Measurements from ENCODE around the gene CCDC85B. TPM values are rescaled to one million over a fixed set of nuclear protein-coding genes. Genes with fewer than 3 reads are reported as not detected.

Gene CCDC85B
- total and polyA plus RNA-seq, 2 of the 13 experiments (the other 11 are each of a cell fraction or from before 2014, with no cell fraction given) = 8.2 to 19.5 TPM

DNA sequence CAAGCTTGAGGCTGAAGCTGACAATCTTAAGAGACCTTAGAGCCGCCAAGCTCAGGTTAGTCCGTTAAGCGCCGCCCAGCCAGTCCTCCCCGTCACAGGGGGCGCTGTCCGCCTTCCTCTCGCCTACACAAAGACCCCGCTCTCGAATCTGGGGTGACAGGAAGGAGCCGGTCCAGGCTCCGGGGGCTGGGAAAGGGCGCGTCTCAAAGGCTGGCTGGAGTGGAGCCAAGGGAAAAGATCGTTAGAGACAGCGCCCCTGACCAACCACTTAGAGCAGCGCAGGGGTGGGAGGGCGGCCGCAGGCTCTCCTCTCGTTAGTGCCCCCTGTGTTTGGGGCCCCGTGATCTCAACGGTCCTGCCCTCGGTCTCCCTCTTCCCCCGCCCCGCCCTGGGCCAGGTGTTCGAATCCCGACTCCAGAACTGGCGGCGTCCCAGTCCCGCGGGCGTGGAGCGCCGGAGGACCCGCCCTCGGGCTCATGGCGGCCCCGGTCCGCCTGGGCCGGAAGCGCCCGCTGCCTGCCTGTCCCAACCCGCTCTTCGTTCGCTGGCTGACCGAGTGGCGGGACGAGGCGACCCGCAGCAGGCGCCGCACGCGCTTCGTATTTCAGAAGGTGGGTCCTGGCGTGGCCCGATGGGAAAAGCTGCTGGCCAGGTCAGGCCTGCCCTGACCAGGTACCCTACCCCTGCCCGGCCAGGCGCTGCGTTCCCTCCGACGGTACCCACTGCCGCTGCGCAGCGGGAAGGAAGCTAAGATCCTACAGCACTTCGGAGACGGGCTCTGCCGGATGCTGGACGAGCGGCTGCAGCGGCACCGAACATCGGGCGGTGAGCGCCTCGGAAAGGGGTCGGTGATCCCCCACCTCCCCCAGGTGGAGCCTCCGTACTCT, 30.0 kb upstream of the CCDC85B start, which contains the start of gene MUS81 (continued):
- TF ChIP-seq, protein P1, sequence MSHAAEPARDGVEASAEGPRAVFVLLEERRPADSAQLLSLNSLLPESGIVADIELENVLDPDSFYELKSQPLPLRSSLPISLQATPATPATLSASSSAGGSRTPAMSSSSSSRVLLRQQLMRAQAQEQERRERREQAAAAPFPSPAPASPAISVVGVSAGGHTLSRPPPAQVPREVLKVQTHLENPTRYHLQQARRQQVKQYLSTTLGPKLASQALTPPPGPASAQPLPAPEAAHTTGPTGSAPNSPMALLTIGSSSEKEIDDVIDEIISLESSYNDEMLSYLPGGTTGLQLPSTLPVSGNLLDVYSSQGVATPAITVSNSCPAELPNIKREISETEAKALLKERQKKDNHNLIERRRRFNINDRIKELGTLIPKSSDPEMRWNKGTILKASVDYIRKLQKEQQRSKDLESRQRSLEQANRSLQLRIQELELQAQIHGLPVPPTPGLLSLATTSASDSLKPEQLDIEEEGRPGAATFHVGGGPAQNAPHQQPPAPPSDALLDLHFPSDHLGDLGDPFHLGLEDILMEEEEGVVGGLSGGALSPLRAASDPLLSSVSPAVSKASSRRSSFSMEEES (CRISPR knock-in tag; IDR thresholded peaks at IDR 0.05) = no peak; the same call in none of the 2 replicates
- TF ChIP-seq, protein P2, sequence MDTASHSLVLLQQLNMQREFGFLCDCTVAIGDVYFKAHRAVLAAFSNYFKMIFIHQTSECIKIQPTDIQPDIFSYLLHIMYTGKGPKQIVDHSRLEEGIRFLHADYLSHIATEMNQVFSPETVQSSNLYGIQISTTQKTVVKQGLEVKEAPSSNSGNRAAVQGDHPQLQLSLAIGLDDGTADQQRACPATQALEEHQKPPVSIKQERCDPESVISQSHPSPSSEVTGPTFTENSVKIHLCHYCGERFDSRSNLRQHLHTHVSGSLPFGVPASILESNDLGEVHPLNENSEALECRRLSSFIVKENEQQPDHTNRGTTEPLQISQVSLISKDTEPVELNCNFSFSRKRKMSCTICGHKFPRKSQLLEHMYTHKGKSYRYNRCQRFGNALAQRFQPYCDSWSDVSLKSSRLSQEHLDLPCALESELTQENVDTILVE (CRISPR knock-in tag; IDR thresholded peaks at IDR 0.05) = peak; percentile 91
- TF ChIP-seq ZNF558 (CRISPR knock-in tag; IDR thresholded peaks at IDR 0.05; ENCODE audit: borderline replicate concordance) (peak; percentile 83; the same call in 1 of the 2 replicates), ZBTB20 (CRISPR knock-in tag; IDR thresholded peaks at IDR 0.05; ENCODE audit: borderline replicate concordance, low read depth) (peak; percentile 41; the same call in 1 of the 2 replicates), ZNF747 (CRISPR knock-in tag; IDR thresholded peaks at IDR 0.05; ENCODE audit: borderline replicate concordance) (peak; percentile 29), ZNF207 (IDR thresholded peaks at IDR 0.05; ENCODE audit: borderline replicate concordance) (no peak), PITX1 (CRISPR knock-in tag; IDR thresholded peaks at IDR 0.05) (peak; percentile 61; the same call in 1 of the 2 replicates), NRL (CRISPR knock-in tag; IDR thresholded peaks at IDR 0.05; ENCODE audit: borderline replicate concordance) (0 out of 2 replicates have a peak, but pooled peaks have one; percentile 57), ZNF724P (CRISPR knock-in tag; IDR thresholded peaks at IDR 0.05; ENCODE audit: borderline replicate concordance) (0 out of 2 replicates have a peak, but pooled peaks have one; percentile 32), NFE2L1 (CRISPR knock-in tag; IDR thresholded peaks at IDR 0.05; ENCODE audit: borderline replicate concordance) (no peak), PAF1 (CRISPR knock-in tag; IDR thresholded peaks at IDR 0.05) (no peak)
- TF ChIP-seq, protein P3, sequence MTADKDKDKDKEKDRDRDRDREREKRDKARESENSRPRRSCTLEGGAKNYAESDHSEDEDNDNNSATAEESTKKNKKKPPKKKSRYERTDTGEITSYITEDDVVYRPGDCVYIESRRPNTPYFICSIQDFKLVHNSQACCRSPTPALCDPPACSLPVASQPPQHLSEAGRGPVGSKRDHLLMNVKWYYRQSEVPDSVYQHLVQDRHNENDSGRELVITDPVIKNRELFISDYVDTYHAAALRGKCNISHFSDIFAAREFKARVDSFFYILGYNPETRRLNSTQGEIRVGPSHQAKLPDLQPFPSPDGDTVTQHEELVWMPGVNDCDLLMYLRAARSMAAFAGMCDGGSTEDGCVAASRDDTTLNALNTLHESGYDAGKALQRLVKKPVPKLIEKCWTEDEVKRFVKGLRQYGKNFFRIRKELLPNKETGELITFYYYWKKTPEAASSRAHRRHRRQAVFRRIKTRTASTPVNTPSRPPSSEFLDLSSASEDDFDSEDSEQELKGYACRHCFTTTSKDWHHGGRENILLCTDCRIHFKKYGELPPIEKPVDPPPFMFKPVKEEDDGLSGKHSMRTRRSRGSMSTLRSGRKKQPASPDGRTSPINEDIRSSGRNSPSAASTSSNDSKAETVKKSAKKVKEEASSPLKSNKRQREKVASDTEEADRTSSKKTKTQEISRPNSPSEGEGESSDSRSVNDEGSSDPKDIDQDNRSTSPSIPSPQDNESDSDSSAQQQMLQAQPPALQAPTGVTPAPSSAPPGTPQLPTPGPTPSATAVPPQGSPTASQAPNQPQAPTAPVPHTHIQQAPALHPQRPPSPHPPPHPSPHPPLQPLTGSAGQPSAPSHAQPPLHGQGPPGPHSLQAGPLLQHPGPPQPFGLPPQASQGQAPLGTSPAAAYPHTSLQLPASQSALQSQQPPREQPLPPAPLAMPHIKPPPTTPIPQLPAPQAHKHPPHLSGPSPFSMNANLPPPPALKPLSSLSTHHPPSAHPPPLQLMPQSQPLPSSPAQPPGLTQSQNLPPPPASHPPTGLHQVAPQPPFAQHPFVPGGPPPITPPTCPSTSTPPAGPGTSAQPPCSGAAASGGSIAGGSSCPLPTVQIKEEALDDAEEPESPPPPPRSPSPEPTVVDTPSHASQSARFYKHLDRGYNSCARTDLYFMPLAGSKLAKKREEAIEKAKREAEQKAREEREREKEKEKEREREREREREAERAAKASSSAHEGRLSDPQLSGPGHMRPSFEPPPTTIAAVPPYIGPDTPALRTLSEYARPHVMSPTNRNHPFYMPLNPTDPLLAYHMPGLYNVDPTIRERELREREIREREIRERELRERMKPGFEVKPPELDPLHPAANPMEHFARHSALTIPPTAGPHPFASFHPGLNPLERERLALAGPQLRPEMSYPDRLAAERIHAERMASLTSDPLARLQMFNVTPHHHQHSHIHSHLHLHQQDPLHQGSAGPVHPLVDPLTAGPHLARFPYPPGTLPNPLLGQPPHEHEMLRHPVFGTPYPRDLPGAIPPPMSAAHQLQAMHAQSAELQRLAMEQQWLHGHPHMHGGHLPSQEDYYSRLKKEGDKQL (CRISPR knock-in tag; IDR thresholded peaks at IDR 0.05; ENCODE audit: low read depth) = no peak; the same call in 1 of the 2 replicates
- TF ChIP-seq, protein P4, sequence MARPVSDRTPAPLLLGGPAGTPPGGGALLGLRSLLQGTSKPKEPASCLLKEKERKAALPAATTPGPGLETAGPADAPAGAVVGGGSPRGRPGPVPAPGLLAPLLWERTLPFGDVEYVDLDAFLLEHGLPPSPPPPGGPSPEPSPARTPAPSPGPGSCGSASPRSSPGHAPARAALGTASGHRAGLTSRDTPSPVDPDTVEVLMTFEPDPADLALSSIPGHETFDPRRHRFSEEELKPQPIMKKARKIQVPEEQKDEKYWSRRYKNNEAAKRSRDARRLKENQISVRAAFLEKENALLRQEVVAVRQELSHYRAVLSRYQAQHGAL (CRISPR knock-in tag; IDR thresholded peaks at IDR 0.05; ENCODE audit: not compliant biosample characterization) = no peak
- TF ChIP-seq, protein P5, sequence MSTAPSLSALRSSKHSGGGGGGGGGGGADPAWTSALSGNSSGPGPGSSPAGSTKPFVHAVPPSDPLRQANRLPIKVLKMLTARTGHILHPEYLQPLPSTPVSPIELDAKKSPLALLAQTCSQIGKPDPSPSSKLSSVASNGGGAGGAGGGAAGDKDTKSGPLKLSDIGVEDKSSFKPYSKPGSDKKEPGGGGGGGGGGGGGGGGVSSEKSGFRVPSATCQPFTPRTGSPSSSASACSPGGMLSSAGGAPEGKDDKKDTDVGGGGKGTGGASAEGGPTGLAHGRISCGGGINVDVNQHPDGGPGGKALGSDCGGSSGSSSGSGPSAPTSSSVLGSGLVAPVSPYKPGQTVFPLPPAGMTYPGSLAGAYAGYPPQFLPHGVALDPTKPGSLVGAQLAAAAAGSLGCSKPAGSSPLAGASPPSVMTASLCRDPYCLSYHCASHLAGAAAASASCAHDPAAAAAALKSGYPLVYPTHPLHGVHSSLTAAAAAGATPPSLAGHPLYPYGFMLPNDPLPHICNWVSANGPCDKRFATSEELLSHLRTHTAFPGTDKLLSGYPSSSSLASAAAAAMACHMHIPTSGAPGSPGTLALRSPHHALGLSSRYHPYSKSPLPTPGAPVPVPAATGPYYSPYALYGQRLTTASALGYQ (CRISPR knock-in tag; IDR thresholded peaks at IDR 0.05) = peak; percentile 31
- TF ChIP-seq, protein P6, sequence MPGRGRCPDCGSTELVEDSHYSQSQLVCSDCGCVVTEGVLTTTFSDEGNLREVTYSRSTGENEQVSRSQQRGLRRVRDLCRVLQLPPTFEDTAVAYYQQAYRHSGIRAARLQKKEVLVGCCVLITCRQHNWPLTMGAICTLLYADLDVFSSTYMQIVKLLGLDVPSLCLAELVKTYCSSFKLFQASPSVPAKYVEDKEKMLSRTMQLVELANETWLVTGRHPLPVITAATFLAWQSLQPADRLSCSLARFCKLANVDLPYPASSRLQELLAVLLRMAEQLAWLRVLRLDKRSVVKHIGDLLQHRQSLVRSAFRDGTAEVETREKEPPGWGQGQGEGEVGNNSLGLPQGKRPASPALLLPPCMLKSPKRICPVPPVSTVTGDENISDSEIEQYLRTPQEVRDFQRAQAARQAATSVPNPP (CRISPR knock-in tag; IDR thresholded peaks at IDR 0.05) = no peak

Measured in HepG2 (cell line).